MCF 10A (cell line): ENCODE data around the gene PLXND1. TPM values are rescaled to one million over a fixed set of nuclear protein-coding genes. Genes with fewer than 3 reads are reported as not detected.

Experiments used
- BruUV-seq: library from RNA; stranded (reverse); fragments of 400-500 nt; replicated peaks from 2 replicates; lab custom pipeline; 2021; lab: Mats Ljungman, UMichigan
- CTCF ChIA-PET: fragments of 300-600 bp; sonication (Branson Sonifier 250); formaldehyde crosslinking; extraction: SDS; loops from one replicate; lab custom pipeline; 2021; ENCODE audit warnings: antibody characterized with exemption, inconsistent platforms; lab: Yijun Ruan, JAX
- POLR2A ChIA-PET: fragments of 300-600, 350-650 bp; sonication (Branson Sonifier 250); formaldehyde crosslinking; extraction: SDS; loops from one replicate; lab custom pipeline; 2020; ENCODE audit warnings: antibody characterized with exemption, inconsistent platforms; lab: Yijun Ruan, JAX
- DNase-seq: peaks from one replicate; pipeline ENCODE4 v3.0.0-alpha.2; 2018; ENCODE audit not compliant: unreplicated experiment
- H3K27ac Mint-ChIP-seq: one replicate; pipeline ENCODE4 v1.8.0; 2022; ENCODE audit warnings: mild to moderate bottlenecking, low read depth, mixed read lengths; ENCODE audit not compliant: unreplicated experiment
- H3K27me3 Mint-ChIP-seq: one replicate; pipeline ENCODE4 v1.8.0; 2022; ENCODE audit warnings: mixed read lengths; ENCODE audit not compliant: insufficient read depth, unreplicated experiment
- H3K36me3 Mint-ChIP-seq: one replicate; pipeline ENCODE4 v1.8.0; 2022; ENCODE audit warnings: mild to moderate bottlenecking, moderate library complexity, mixed read lengths; ENCODE audit not compliant: insufficient read depth, unreplicated experiment
- H3K4me1 Mint-ChIP-seq: one replicate; pipeline ENCODE4 v1.8.0; 2022; ENCODE audit warnings: mixed read lengths; ENCODE audit not compliant: insufficient read depth, unreplicated experiment
- H3K4me3 Mint-ChIP-seq: one replicate; pipeline ENCODE4 v1.8.0; 2022; ENCODE audit warnings: mild to moderate bottlenecking, moderate library complexity, mixed read lengths; ENCODE audit not compliant: unreplicated experiment
- H3K9me3 Mint-ChIP-seq: one replicate; pipeline ENCODE4 v1.8.0; 2022; ENCODE audit warnings: mixed read lengths; ENCODE audit not compliant: unreplicated experiment
- CTCF ChIP-seq: fragments of 200-600 bp; IDR thresholded peaks from one replicate; pipeline ENCODE4 v1.8.0; 2022; ENCODE audit warnings: antibody characterized with exemption, mild to moderate bottlenecking; ENCODE audit not compliant: unreplicated experiment
- intact Hi-C: fragments of 100-400 bp; cut with micrococcal nuclease; formaldehyde crosslinking; loops from 2 replicates; pipeline ENCODE4 v1.14.1; 2022
- total RNA-seq: library from RNA; stranded (reverse); gene quantifications from 2 replicates; pipeline ENCODE4 v1.2.3, GENCODE V29; 2022

Gene PLXND1
- total RNA-seq, 1 experiment from 2014 or later: 5.6 TPM

- intact Hi-C loops: no loop called here
- Mint-ChIP-seq H3K27me3 (no peaks in the 10 kb centered on the region), H3K4me3 (no peak overlapping the region), H3K27ac (no peak overlapping the region), H3K4me1 (no peaks in the 10 kb centered on the region), H3K9me3 (no peaks in the 10 kb centered on the region), H3K36me3 (peaks cover 5% of the 10 kb centered on the region)
- no peak for DNase-seq
- no TSS peak for BruUV-seq
- CTCF ChIA-PET: interaction anchor here (0.6 kb wide), 1 partner anchor 29 kb away, joined by 3 read pairs; no protein-coding TSS in a partner anchor
- POLR2A ChIA-PET: no interaction called here
- TF ChIP-seq CTCF: no peak
Measured at GRCh38 chr3:129519896-129520715, 86.4 kb downstream of the PLXND1 start.

GRCh38 chr3:129519449-129519848 is 87.0 kb downstream of the PLXND1 start:
- no peak overlapping the region for H3K4me3 Mint-ChIP-seq
- no TSS peak for BruUV-seq
- H3K27ac Mint-ChIP-seq: no peak overlapping the region
- no peak for TF ChIP-seq CTCF
- H3K4me1 Mint-ChIP-seq: no peaks in the 10 kb centered on the region
- CTCF ChIA-PET: interaction anchor here (0.6 kb wide), 1 partner anchor 11 kb away, joined by 3 read pairs; no protein-coding TSS in a partner anchor
- POLR2A ChIA-PET: no interaction called here
- H3K36me3 Mint-ChIP-seq: peaks cover 5% of the 10 kb centered on the region
- DNase-seq: no peak
- H3K9me3 Mint-ChIP-seq: no peaks in the 10 kb centered on the region
- no peaks in the 10 kb centered on the region for H3K27me3 Mint-ChIP-seq
- intact Hi-C loops: no loop called here

- no peak for TF ChIP-seq CTCF
- H3K4me1 Mint-ChIP-seq: no peaks in the 10 kb centered on the region
- no peaks in the 10 kb centered on the region for H3K27me3 Mint-ChIP-seq
- BruUV-seq: no TSS peak
- no peak overlapping the region for H3K4me3 Mint-ChIP-seq
- POLR2A ChIA-PET: no interaction called here
- no peak overlapping the region for H3K27ac Mint-ChIP-seq
- H3K36me3 Mint-ChIP-seq: peaks cover 5% of the 10 kb centered on the region
- CTCF ChIA-PET: interaction anchor here (0.6 kb wide), 1 partner anchor 290 kb away, joined by 3 read pairs; no protein-coding TSS in a partner anchor
- DNase-seq: no peak
- H3K9me3 Mint-ChIP-seq: no peaks in the 10 kb centered on the region
- intact Hi-C loops: no loop called here
Measured at GRCh38 chr3:129518581-129518980, 87.9 kb downstream of the PLXND1 start.

GRCh38 chr3:129518038-129518561 is 88.4 kb downstream of the PLXND1 start:
- POLR2A ChIA-PET: interaction anchor here (0.6 kb wide), 1 partner anchor 316 kb away, joined by 3 read pairs; no protein-coding TSS in a partner anchor
- Mint-ChIP-seq H3K36me3 (peaks cover 5% of the 10 kb centered on the region), H3K27me3 (no peaks in the 10 kb centered on the region), H3K27ac (no peak overlapping the region), H3K4me1 (no peaks in the 10 kb centered on the region), H3K4me3 (no peak overlapping the region), H3K9me3 (no peaks in the 10 kb centered on the region)
- CTCF ChIA-PET: no interaction called here
- no peak for TF ChIP-seq CTCF
- BruUV-seq: no TSS peak
- no peak for DNase-seq
- intact Hi-C loops: no loop called here
